ENCODE measurements around the gene ZNF276.

The ZNF276 gene

DNA sequence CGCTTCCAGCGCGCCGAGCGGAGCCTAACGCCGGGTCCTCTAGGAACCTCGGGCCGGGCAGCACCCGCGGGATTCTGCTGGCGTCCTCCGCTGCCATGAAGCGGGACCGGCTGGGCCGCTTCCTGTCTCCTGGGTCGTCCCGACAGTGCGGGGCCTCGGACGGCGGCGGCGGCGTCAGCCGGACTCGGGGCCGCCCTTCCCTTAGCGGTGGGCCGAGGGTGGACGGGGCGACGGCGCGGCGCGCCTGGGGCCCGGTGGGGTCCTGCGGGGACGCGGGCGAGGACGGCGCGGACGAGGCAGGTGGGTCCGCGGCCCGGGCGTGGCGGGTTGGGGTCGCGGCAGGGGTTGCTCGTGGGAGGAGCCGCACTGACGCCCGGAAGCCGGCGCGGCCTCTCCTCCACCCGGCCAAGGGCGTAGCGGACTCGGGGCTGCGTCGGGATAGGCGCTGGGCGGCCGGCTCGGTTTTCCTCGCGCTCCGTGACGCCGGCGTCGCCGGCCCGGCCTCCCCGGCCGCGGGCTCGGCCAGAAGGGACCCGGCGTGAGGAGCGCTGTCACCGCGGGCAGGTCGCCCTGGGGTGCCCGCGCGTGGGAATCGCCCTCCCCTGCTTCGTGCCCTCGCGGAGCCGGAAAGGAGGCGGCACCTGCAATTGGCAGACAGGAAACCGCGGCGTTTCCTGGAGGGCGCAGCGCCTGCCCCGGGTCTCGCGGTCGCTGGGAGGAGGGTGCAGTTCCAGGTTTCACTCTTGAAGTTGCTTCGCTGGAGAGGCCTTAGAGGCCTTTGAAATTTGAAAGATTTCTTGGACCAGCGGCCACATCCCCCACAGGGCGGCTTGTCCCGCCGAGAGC lies 432 bp downstream of the ZNF276 start:
- CTCF ChIA-PET, result no interaction called here
- DNase-seq (ENCODE audit: extremely low spot score), result no peak
- TF ChIP-seq FOXA1 (IDR thresholded peaks at IDR 0.05), result no peak
- peak; percentile 61; the same call in 1 of the 2 replicates for TF ChIP-seq LEF1 (IDR thresholded peaks at IDR 0.05; ENCODE audit: borderline replicate concordance)
- POLR2A ChIA-PET, result no interaction called here

DNA sequence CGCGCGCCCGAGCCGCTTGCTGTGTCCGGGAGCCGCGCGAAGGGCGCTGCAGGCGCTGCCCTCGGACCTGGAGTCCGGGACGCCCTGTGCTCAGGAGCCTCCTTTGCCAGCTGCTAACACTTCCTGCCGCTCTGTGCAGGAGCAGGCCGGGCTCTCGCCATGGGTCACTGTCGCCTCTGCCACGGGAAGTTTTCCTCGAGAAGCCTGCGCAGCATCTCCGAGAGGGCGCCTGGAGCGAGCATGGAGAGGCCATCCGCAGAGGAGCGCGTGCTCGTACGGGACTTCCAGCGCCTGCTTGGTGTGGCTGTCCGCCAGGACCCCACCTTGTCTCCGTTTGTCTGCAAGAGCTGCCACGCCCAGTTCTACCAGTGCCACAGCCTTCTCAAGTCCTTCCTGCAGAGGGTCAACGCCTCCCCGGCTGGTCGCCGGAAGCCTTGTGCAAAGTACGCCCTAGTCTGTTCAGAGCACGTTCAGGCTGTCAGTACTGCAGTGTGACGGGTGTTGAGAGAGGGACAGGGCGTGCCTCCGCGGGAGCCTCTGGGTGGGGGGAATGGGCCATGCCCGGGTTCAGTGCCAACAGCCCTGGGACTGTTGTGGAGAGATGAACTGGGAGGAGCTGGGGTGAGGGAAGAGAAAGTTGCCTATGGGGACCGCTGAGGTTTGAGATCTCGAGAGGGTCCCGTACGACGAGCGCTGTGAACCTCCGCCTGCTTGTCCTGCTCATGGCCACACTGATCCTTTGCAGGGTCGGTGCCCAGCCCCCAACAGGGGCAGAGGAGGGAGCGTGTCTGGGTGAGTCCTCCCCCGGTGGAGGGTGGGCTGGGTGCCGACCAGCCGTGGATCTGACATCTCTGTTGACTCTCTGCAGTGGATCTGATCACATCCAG lies 1.3 kb downstream of the ZNF276 start:
- TF ChIP-seq BHLHE40 (IDR thresholded peaks at IDR 0.05; ENCODE audit: borderline replicate concordance), result no peak
- TF ChIP-seq ZNF384 (IDR thresholded peaks at IDR 0.05), result no peak
- TF ChIP-seq ARNT (IDR thresholded peaks at IDR 0.05), result no peak
- no peak for TF ChIP-seq LEF1 (IDR thresholded peaks at IDR 0.05; ENCODE audit: borderline replicate concordance)
- no peak for TF ChIP-seq TARDBP (IDR thresholded peaks at IDR 0.05)
- TF ChIP-seq SUZ12 (IDR thresholded peaks at IDR 0.05), result no peak
- no peak for TF ChIP-seq ELF4 (IDR thresholded peaks at IDR 0.05)
- TF ChIP-seq, protein P1, sequence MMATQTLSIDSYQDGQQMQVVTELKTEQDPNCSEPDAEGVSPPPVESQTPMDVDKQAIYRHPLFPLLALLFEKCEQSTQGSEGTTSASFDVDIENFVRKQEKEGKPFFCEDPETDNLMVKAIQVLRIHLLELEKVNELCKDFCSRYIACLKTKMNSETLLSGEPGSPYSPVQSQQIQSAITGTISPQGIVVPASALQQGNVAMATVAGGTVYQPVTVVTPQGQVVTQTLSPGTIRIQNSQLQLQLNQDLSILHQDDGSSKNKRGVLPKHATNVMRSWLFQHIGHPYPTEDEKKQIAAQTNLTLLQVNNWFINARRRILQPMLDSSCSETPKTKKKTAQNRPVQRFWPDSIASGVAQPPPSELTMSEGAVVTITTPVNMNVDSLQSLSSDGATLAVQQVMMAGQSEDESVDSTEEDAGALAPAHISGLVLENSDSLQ (IDR thresholded peaks at IDR 0.05), result no peak
- TF ChIP-seq L3MBTL2 (conservative IDR thresholded peaks at IDR 0.05), result no peak
- CTCF ChIA-PET, result no interaction called here
- POLR2A ChIA-PET, result interaction anchor here (0.6 kb wide), 1 partner anchor 12 kb away, joined by 3 read pairs; no protein-coding TSS in a partner anchor
- no peak for DNase-seq (ENCODE audit: extremely low spot score)

DNA sequence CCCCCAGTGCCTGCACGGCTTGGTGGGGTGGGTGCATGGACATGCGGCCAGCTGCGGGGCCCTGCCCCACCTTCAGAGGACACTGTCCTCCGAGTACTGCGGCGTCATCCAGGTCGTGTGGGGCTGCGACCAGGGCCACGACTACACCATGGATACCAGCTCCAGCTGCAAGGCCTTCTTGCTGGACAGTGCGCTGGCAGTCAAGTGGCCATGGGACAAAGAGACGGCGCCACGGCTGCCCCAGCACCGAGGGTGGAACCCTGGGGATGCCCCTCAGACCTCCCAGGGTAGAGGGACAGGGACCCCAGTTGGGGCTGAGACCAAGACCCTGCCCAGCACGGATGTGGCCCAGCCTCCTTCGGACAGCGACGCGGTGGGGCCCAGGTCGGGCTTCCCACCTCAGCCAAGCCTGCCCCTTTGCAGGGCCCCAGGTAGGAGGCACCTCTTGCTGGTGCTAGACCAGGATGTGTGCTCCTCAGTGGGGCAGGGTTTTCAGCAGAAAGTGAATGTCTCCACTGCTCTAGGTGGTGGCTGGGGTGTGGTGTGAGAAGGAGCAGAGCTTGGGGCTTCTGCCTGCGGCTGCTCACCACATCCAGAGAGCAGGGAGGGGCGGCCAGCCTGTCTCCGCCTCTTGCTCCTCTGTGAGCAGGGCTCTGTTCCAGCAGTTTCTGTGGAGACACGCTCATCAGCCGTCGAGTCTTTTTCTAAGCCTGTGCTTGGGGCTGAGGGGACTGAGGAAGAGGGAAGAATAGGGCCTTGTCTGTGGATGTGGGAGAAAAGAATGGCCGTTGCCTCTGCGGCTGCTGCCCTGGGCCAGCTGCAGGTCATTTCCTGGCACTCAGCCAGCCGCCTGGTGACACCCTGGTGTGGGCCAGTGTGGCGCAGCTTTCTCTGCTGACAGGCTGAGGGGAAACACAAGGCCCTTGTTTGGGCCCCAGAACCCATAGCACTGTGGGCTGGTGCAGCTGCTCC lies 2.2 kb downstream of the ZNF276 start:
- no peak for DNase-seq (ENCODE audit: extremely low spot score)
- ChIA-PET POLR2A (interaction anchor here (0.6 to 1.0 kb wide), 3 partner anchors 11 to 150 kb away, joined by 3 read pairs; partner anchors contain the start of gene TCF25), CTCF (no interaction called here)
- no peak for TF ChIP-seq SUZ12 (IDR thresholded peaks at IDR 0.05)
- no peak for TF ChIP-seq ELF4 (IDR thresholded peaks at IDR 0.05)
- TF ChIP-seq ARNT (IDR thresholded peaks at IDR 0.05), result no peak
- TF ChIP-seq FOXK2 (IDR thresholded peaks at IDR 0.05), result no peak
- no peak for TF ChIP-seq BHLHE40 (IDR thresholded peaks at IDR 0.05; ENCODE audit: borderline replicate concordance)
- TF ChIP-seq FOXM1 (IDR thresholded peaks at IDR 0.05; ENCODE audit: borderline replicate concordance), result no peak
- no peak for TF ChIP-seq HDGF (IDR thresholded peaks at IDR 0.05; ENCODE audit: borderline replicate concordance)
- TF ChIP-seq SP1 (IDR thresholded peaks at IDR 0.05), result no peak
- TF ChIP-seq FOXA1 (IDR thresholded peaks at IDR 0.05), result no peak
- no peak for TF ChIP-seq NFRKB (IDR thresholded peaks at IDR 0.05)
- no peak for TF ChIP-seq CTBP1 (IDR thresholded peaks at IDR 0.05; ENCODE audit: borderline replicate concordance)

DNA sequence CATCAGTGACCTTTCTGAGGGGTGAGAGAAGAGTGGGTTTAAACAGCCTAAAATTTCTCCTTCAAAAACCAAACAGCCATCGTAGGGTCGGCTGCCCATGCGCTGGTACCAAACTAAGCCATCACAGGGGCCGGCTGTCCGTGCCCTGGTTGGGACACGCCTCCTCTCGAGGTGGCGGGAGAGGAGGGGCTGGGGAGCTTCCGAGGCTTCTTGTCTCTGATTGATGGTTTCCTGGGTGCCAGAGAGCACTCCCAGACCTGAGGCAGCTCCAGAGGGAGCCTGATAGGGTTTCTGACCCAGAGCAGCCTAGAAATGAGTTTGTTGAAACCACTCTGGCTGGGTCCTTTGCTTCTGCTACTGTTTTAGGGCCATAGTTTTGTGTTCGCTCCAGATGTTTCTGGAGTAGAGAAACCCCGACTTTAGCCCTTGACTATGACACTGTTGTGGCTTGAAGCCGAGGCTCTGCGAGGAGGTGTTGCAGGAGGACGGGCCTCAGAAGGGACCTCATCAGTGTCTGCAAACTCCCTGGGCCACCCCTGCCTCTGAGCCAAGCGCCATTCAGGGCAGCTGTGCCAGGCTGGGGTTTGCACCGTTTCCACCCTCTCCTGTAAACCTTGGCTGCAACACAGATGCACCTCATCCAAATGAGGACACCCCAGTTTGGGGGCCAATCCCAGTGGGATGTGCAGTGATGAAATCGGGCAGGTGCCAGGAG lies 6.2 kb downstream of the ZNF276 start:
- TF ChIP-seq SUZ12 (IDR thresholded peaks at IDR 0.05) (no peak), FOXA1 (IDR thresholded peaks at IDR 0.05) (no peak), LEF1 (IDR thresholded peaks at IDR 0.05; ENCODE audit: borderline replicate concordance) (no peak), ZNF384 (IDR thresholded peaks at IDR 0.05) (no peak)
- TF ChIP-seq, protein P1 (IDR thresholded peaks at IDR 0.05), result no peak
- no peak for DNase-seq (ENCODE audit: extremely low spot score)
- ChIA-PET CTCF (no interaction called here), POLR2A (no interaction called here)

DNA sequence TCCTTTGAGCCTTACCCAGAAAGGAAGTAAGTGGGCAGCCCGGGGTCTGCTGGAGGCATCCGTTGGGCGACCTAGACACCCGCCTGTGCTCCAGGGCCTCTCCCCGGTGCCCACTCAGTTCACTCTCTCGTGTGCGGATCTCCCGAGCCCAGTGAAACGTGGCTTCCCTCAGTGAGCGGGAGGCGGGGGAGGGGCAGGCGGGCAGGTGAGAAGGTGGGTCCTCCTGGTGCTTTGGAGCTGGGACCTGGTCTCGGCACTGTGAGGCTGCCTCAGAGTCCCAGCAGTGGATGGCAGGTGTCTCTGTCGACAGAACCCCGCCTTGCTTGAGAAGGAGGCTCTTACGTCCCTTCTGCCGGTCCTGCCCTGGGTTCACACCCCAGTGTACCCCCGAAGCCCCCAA lies 8.0 kb downstream of the ZNF276 start:
- DNase-seq (ENCODE audit: extremely low spot score), result no peak
- no peak for TF ChIP-seq FOXA1 (IDR thresholded peaks at IDR 0.05)
- no peak for TF ChIP-seq SUZ12 (IDR thresholded peaks at IDR 0.05)
- TF ChIP-seq ELF4 (IDR thresholded peaks at IDR 0.05), result no peak
- no peak for TF ChIP-seq FOXK2 (IDR thresholded peaks at IDR 0.05)
- TF ChIP-seq ARNT (IDR thresholded peaks at IDR 0.05), result no peak
- TF ChIP-seq NFRKB (IDR thresholded peaks at IDR 0.05), result no peak
- TF ChIP-seq ZNF384 (IDR thresholded peaks at IDR 0.05), result no peak
- CTCF ChIA-PET, result no interaction called here
- POLR2A ChIA-PET, result no interaction called here

Data from HEK293T (cell line).